ENCODE measurements around the gene MYOC.

MYOC gene

GRCh38 chr1:171596119-171596518 lies 56.4 kb downstream of the MYOC start:
- in situ Hi-C loops (cut with MboI; ENCODE audit: low sequenced_read_pairs, unreplicated experiment) = no loop called here
- no peak for TF ChIP-seq CTCF (IDR thresholded peaks at IDR 0.05; ENCODE audit: borderline replicate concordance, control extremely low read depth, extremely low read depth, insufficient read depth, missing control alignments)

GRCh38 chr1:171595324-171595723 lies 57.2 kb downstream of the MYOC start:
- TF ChIP-seq CTCF (IDR thresholded peaks at IDR 0.05; ENCODE audit: borderline replicate concordance, control extremely low read depth, extremely low read depth, insufficient read depth, missing control alignments) = no peak
- DNase-seq (ENCODE audit: low spot score) = no peak
- in situ Hi-C loops (cut with MboI; ENCODE audit: low sequenced_read_pairs, unreplicated experiment) = no loop called here

More at GRCh38 chr1:171596119-171596518, 56.4 kb downstream of the MYOC start:
- DNase-seq (ENCODE audit: low spot score) = no peak

GRCh38 chr1:171590022-171590421 lies 62.5 kb downstream of the MYOC start:
- in situ Hi-C loops (cut with MboI; ENCODE audit: low sequenced_read_pairs, unreplicated experiment) = no loop called here
- no peak for TF ChIP-seq CTCF (IDR thresholded peaks at IDR 0.05; ENCODE audit: borderline replicate concordance, control extremely low read depth, extremely low read depth, insufficient read depth, missing control alignments)
- no peak for DNase-seq (ENCODE audit: low spot score)

GRCh38 chr1:171588230-171588629 lies 64.3 kb downstream of the MYOC start:
- TF ChIP-seq CTCF (IDR thresholded peaks at IDR 0.05; ENCODE audit: borderline replicate concordance, control extremely low read depth, extremely low read depth, insufficient read depth, missing control alignments) = no peak
- in situ Hi-C loops (cut with MboI; ENCODE audit: low sequenced_read_pairs, unreplicated experiment) = no loop called here
- no peak for DNase-seq (ENCODE audit: low spot score)

- no peak for TF ChIP-seq CTCF (IDR thresholded peaks at IDR 0.05; ENCODE audit: borderline replicate concordance, control extremely low read depth, extremely low read depth, insufficient read depth, missing control alignments)
- in situ Hi-C loops (cut with MboI; ENCODE audit: low sequenced_read_pairs, unreplicated experiment) = no loop called here
- DNase-seq (ENCODE audit: low spot score) = no peak
These were observed 66.8 kb downstream of the MYOC start for GRCh38 chr1:171585715-171586114.
